Measurements from ENCODE around the gene SH3PXD2A. TPM values are rescaled to one million over a fixed set of nuclear protein-coding genes. Genes with fewer than 3 reads are reported as not detected.

Gene SH3PXD2A
- total RNA-seq, 1 experiment from 2014 or later: 4.5 TPM

- H4K8ac ChIP-seq (replicated peaks; ENCODE audit: insufficient read length, low read depth, low read length): no peak overlapping the region
- H2BK20ac ChIP-seq (ENCODE audit: low read depth, low read length, poor library complexity, severe bottlenecking): no peak overlapping the region
- H3K27me3 Mint-ChIP-seq (ENCODE audit: low read depth): peaks cover 9% of the 10 kb centered on the region
- H3K18ac ChIP-seq (ENCODE audit: insufficient read length, low read depth, low read length): no peak overlapping the region
- no peak overlapping the region for H2BK15ac ChIP-seq (ENCODE audit: low read depth, low read length)
- H3K23ac ChIP-seq (ENCODE audit: insufficient read length, low read depth, low read length): no peak overlapping the region
- no peak overlapping the region for H3K14ac ChIP-seq (ENCODE audit: insufficient read depth, low read length)
- no peaks in the 10 kb centered on the region for H3K36me3 Mint-ChIP-seq (ENCODE audit: insufficient read depth in 1 of 3, low read depth in 3 of 3)
- H3K27ac Mint-ChIP-seq: no peak overlapping the region
- H3K4me1 Mint-ChIP-seq: peaks cover 54 to 63% of the 10 kb centered on the region in 2 experiments
- H3K27ac ChIP-seq (ENCODE audit: insufficient read length, low read depth, low read length): no peak overlapping the region
- peaks cover 0 to 2% of the 10 kb centered on the region in 2 experiments; a peak in 4 of 5 replicates for H3K9me3 Mint-ChIP-seq
- H3K27me3 ChIP-seq (ENCODE audit: insufficient read depth, low read length): no peaks in the 10 kb centered on the region
- no peaks in the 10 kb centered on the region for H4K20me1 ChIP-seq (ENCODE audit: control insufficient read depth, insufficient read depth, insufficient read length)
- no peak overlapping the region for H4K91ac ChIP-seq (ENCODE audit: insufficient read length, low read depth, low read length)
- no peak for TF ChIP-seq CTCF (conservative IDR thresholded peaks at IDR 0.05)
- WGBS (ENCODE audit: extremely low coverage, insufficient read length, low lambda C conversion rate): no CpG with 5 or more reads among the region's 4 CpGs
- H3K4me2 ChIP-seq (ENCODE audit: insufficient read depth, insufficient read length, low read length): no peak overlapping the region
- H2AK5ac ChIP-seq (ENCODE audit: insufficient read length, low read length): no peak overlapping the region
- H3K4me3 Mint-ChIP-seq: no peak overlapping the region
- no peak for DNase-seq
- H3K4ac ChIP-seq (ENCODE audit: low read depth, low read length): no peak overlapping the region
- no peak overlapping the region for H2BK5ac ChIP-seq (ENCODE audit: insufficient read length, low read length)
- H3K79me1 ChIP-seq (ENCODE audit: insufficient read depth, low read depth, low read length, poor library complexity, severe bottlenecking): no peaks in the 10 kb centered on the region
- H3K23me2 ChIP-seq (ENCODE audit: insufficient read length, low read depth, low read length, poor library complexity, severe bottlenecking): no peaks in the 10 kb centered on the region
- H4K5ac ChIP-seq (ENCODE audit: insufficient read length, low read depth, low read length): no peak overlapping the region
- no peaks in the 10 kb centered on the region for H3K9me3 ChIP-seq (ENCODE audit: control insufficient read depth, low read depth, low read length)
- no peak overlapping the region for H3T11ph ChIP-seq (ENCODE audit: low read length)
- peaks cover 27% of the 10 kb centered on the region; the same call in 1 of the 2 replicates for H3K4me1 ChIP-seq (ENCODE audit: insufficient read depth, low read length)
- no peak overlapping the region for H3K56ac ChIP-seq (ENCODE audit: insufficient read length, low read depth, low read length)
- no peaks in the 10 kb centered on the region for H3K79me2 ChIP-seq (ENCODE audit: insufficient read depth, low read length)
- H2AFZ ChIP-seq (ENCODE audit: low read length): no peak overlapping the region
- no peak overlapping the region for H2BK120ac ChIP-seq (ENCODE audit: low read depth, low read length, poor library complexity, severe bottlenecking)
- H3K9ac ChIP-seq (ENCODE audit: extremely low read depth, insufficient read length, low read length): no peak overlapping the region
- no peak overlapping the region for H2BK12ac ChIP-seq (ENCODE audit: insufficient read length, low read depth, low read length)
These were observed 17.3 kb downstream of the SH3PXD2A start for GRCh38 chr10:103838070-103838395.

All from H9 (cell line).